GM23338 (cell line): ENCODE results near the gene NRF1. TPM values are rescaled to one million over a fixed set of nuclear protein-coding genes. Genes with fewer than 3 reads are reported as not detected.

Experiments used
- ATAC-seq: fragments of 200-7000 bp; cut with Tn5 transposase; 3 replicates; pipeline ENCODE4 v1.9.1; 2020
- DNase-seq: peaks from one replicate; pipeline ENCODE4 v3.0.0-alpha.2; 2015; ENCODE audit warnings: low spot score
- H2AFZ ChIP-seq: fragments of 200-600 bp; sonication (generic); 2 replicates; pipeline ENCODE4 v1.8.0; 2016; ENCODE audit warnings: antibody characterized with exemption, mild to moderate bottlenecking, moderate library complexity
- H3F3A ChIP-seq: fragments of 200-600 bp; sonication (generic); replicated peaks from 2 replicates; pipeline ENCODE4 v1.8.0; 2017; ENCODE audit warnings: antibody characterized with exemption, mixed run types, low read depth
- H3K27ac ChIP-seq: fragments of 200-600 bp; sonication (generic); 2 replicates; pipeline ENCODE4 v1.6.1; 2016; ENCODE audit warnings: low read depth
- H3K27me3 ChIP-seq: fragments of 200-600 bp; sonication (generic); 2 replicates; pipeline ENCODE4 v1.8.0; 2016; ENCODE audit warnings: mild to moderate bottlenecking, mixed run types, moderate library complexity; ENCODE audit not compliant: insufficient read depth
- H3K36me3 ChIP-seq: fragments of 200-600 bp; sonication (generic); 2 replicates; pipeline ENCODE4 v1.8.0; 2016; ENCODE audit warnings: mild to moderate bottlenecking; ENCODE audit not compliant: insufficient read depth
- H3K4me1 ChIP-seq: fragments of 200-600 bp; sonication (generic); 2 replicates; pipeline ENCODE4 v1.8.0; 2016; ENCODE audit warnings: mild to moderate bottlenecking, moderate library complexity; ENCODE audit not compliant: insufficient read depth
- H3K4me2 ChIP-seq: fragments of 200-600 bp; sonication (generic); 2 replicates; pipeline ENCODE4 v1.7.1; 2017; ENCODE audit warnings: mixed run types
- H3K4me3 ChIP-seq: fragments of 200-600 bp; sonication (generic); 2 replicates; pipeline ENCODE4 v1.6.1; 2016; ENCODE audit warnings: mixed run types
- H3K79me2 ChIP-seq: fragments of 200-600 bp; sonication (generic); replicated peaks from 2 replicates; pipeline ENCODE4 v1.8.0; 2017; ENCODE audit warnings: mild to moderate bottlenecking; ENCODE audit not compliant: insufficient read depth
- H3K9me2 ChIP-seq: fragments of 200-600 bp; sonication (generic); 2 replicates; pipeline ENCODE4 v1.8.0; 2017; ENCODE audit not compliant: insufficient read depth
- H4K20me1 ChIP-seq: fragments of 200-600 bp; sonication (generic); replicated peaks from 2 replicates; pipeline ENCODE4 v1.8.0; 2017; ENCODE audit warnings: mild to moderate bottlenecking; ENCODE audit not compliant: insufficient read depth
- H3K27ac Mint-ChIP-seq: 2 replicates; pipeline ENCODE4 v1.8.0; 2020; ENCODE audit warnings: inconsistent platforms, mild to moderate bottlenecking, moderate library complexity, mixed read lengths
- H3K27me3 Mint-ChIP-seq: 3 replicates; pipeline ENCODE4 v1.8.0; 2022; ENCODE audit warnings: low read depth, mild to moderate bottlenecking, moderate library complexity, mixed read lengths, inconsistent platforms; ENCODE audit not compliant: insufficient read depth, poor library complexity
- H3K36me3 Mint-ChIP-seq: 3 replicates; pipeline ENCODE4 v1.8.0; 2021; ENCODE audit warnings: low read depth, mild to moderate bottlenecking, inconsistent platforms, moderate library complexity, mixed read lengths
- H3K4me1 Mint-ChIP-seq: 3 replicates; pipeline ENCODE4 v1.8.0; 2020; ENCODE audit warnings: mild to moderate bottlenecking, inconsistent platforms, mixed read lengths
- H3K4me3 Mint-ChIP-seq: 3 replicates; pipeline ENCODE4 v1.8.0; 2021; ENCODE audit warnings: moderate library complexity, mild to moderate bottlenecking, inconsistent platforms, mixed read lengths
- H3K9me3 Mint-ChIP-seq: 3 replicates; pipeline ENCODE4 v1.8.0; 2020; ENCODE audit warnings: moderate library complexity, mild to moderate bottlenecking, inconsistent platforms, mixed read lengths
- CREB1 ChIP-seq: fragments of 250-450 bp; sonication (Bioruptor Pico); IDR thresholded peaks from 2 replicates; pipeline ENCODE4 v1.5.0; 2020; ENCODE audit warnings: low read depth, mild to moderate bottlenecking, moderate library complexity
- EZH2 ChIP-seq: fragments of 200-600 bp; sonication (generic); IDR thresholded peaks from one replicate; pipeline ENCODE4 v1.8.0; 2017; ENCODE audit warnings: antibody characterized with exemption, mild to moderate bottlenecking, low read depth; ENCODE audit not compliant: unreplicated experiment
- EZH2phosphoT487 ChIP-seq: fragments of 200-600 bp; sonication (generic); IDR thresholded peaks from one replicate; pipeline ENCODE4 v1.8.1; 2018; ENCODE audit warnings: antibody characterized with exemption; ENCODE audit not compliant: unreplicated experiment
- JUNB ChIP-seq: IDR thresholded peaks from one replicate; pipeline ENCODE4 v1.6.1; 2016; ENCODE audit warnings: antibody characterized with exemption; ENCODE audit not compliant: unreplicated experiment
- NANOG ChIP-seq: IDR thresholded peaks from 2 replicates; pipeline ENCODE4 v1.6.1; 2016; ENCODE audit warnings: antibody characterized with exemption, borderline replicate concordance
- POLR2AphosphoS5 ChIP-seq: IDR thresholded peaks from 2 replicates; pipeline ENCODE4 v1.6.1; 2016; ENCODE audit warnings: antibody characterized with exemption, low read depth
- ZNF114 ChIP-seq: fragments of 250-450 bp; sonication (Bioruptor Pico); IDR thresholded peaks from 2 replicates; pipeline ENCODE4 v1.5.0; 2020; ENCODE audit warnings: mild to moderate bottlenecking, moderate library complexity
- ZNF331 ChIP-seq: fragments of 250-450 bp; sonication (Bioruptor Pico); IDR thresholded peaks from 2 replicates; pipeline ENCODE4 v1.5.0; 2020; ENCODE audit warnings: low read depth, mild to moderate bottlenecking, moderate library complexity
- polyA plus RNA-seq: library from polyadenylated mRNA; unstranded; fragments of >200 nt; fragmentation: Nextera tagmentation; extraction: Ambion mirVana; gene quantifications from 2 replicates; pipeline ENCODE4 v1.2.1, GENCODE V29; 2016
- total RNA-seq: library from RNA; depleted of rRNA; stranded (reverse); fragments of >200 nt; shearing (Covaris generic); gene quantifications from 2 replicates; pipeline ENCODE4 v1.2.3, GENCODE V29; 2014
- TF ChIP-seq, protein P1 (sequence below): IDR thresholded peaks from one replicate; pipeline ENCODE4 v1.6.1; 2018; ENCODE audit warnings: antibody characterized with exemption; ENCODE audit not compliant: unreplicated experiment
- TF ChIP-seq, protein P2 (sequence below): fragments of 250-450 bp; sonication (Bioruptor Pico); IDR thresholded peaks from 2 replicates; pipeline ENCODE4 v1.5.0; 2020; ENCODE audit warnings: mild to moderate bottlenecking, moderate library complexity

Gene NRF1
- total and polyA plus RNA-seq, 2 experiments from 2014 or later, result 5.3 to 24.6 TPM

DNA sequence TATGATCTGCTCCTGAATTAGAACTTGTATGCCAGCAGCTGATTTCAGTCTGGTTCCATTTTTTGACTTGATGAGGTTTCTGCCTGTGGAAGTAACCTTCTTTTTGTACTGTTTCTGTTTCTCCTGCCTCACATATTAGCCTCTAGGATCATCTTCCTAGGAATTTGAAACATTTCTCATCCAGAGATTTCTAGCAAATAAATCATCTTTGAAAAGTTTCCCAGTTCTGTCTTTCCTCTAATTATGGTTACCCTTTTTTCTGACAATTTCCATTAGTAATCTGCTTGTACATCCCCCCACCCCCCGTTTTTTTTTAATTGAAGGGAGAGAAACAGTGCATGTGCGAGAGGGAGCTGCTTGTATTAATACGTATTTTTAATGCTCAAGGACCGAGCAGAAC lies 92.2 kb downstream of the NRF1 start:
- Histone ChIP-seq H3K4me1 (peaks cover 3% of the 10 kb centered on the region; the same call in 1 of the 2 replicates), H3K4me2 (no peak overlapping the region), H3F3A (no peaks in the 10 kb centered on the region), H2AFZ (no peak overlapping the region), H3K79me2 (no peaks in the 10 kb centered on the region), H3K27me3 (no peaks in the 10 kb centered on the region), H3K9me2 (no peaks in the 10 kb centered on the region), H3K27ac (no peak overlapping the region), H3K36me3 (0 out of 2 replicates have a peak, but pooled peaks cover 3% of the 10 kb centered on the region), H3K4me3 (no peak overlapping the region), H4K20me1 (peaks cover 3% of the 10 kb centered on the region; the same call in 1 of the 2 replicates)
- Mint-ChIP-seq H3K36me3 (peaks cover 5% of the 10 kb centered on the region), H3K27ac (no peak overlapping the region), H3K4me1 (peaks cover 5% of the 10 kb centered on the region), H3K9me3 (no peaks in the 10 kb centered on the region), H3K4me3 (no peak overlapping the region), H3K27me3 (peaks cover 9% of the 10 kb centered on the region)
- ATAC-seq (no peak), DNase-seq (no peak)
- TF ChIP-seq, protein P1, sequence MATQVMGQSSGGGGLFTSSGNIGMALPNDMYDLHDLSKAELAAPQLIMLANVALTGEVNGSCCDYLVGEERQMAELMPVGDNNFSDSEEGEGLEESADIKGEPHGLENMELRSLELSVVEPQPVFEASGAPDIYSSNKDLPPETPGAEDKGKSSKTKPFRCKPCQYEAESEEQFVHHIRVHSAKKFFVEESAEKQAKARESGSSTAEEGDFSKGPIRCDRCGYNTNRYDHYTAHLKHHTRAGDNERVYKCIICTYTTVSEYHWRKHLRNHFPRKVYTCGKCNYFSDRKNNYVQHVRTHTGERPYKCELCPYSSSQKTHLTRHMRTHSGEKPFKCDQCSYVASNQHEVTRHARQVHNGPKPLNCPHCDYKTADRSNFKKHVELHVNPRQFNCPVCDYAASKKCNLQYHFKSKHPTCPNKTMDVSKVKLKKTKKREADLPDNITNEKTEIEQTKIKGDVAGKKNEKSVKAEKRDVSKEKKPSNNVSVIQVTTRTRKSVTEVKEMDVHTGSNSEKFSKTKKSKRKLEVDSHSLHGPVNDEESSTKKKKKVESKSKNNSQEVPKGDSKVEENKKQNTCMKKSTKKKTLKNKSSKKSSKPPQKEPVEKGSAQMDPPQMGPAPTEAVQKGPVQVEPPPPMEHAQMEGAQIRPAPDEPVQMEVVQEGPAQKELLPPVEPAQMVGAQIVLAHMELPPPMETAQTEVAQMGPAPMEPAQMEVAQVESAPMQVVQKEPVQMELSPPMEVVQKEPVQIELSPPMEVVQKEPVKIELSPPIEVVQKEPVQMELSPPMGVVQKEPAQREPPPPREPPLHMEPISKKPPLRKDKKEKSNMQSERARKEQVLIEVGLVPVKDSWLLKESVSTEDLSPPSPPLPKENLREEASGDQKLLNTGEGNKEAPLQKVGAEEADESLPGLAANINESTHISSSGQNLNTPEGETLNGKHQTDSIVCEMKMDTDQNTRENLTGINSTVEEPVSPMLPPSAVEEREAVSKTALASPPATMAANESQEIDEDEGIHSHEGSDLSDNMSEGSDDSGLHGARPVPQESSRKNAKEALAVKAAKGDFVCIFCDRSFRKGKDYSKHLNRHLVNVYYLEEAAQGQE, result no peak
- TF ChIP-seq EZH2phosphoT487 (no peak), EZH2 (no peak), ZNF114 (no peak), ZNF331 (CRISPR knock-in tag) (no peak)

DNA sequence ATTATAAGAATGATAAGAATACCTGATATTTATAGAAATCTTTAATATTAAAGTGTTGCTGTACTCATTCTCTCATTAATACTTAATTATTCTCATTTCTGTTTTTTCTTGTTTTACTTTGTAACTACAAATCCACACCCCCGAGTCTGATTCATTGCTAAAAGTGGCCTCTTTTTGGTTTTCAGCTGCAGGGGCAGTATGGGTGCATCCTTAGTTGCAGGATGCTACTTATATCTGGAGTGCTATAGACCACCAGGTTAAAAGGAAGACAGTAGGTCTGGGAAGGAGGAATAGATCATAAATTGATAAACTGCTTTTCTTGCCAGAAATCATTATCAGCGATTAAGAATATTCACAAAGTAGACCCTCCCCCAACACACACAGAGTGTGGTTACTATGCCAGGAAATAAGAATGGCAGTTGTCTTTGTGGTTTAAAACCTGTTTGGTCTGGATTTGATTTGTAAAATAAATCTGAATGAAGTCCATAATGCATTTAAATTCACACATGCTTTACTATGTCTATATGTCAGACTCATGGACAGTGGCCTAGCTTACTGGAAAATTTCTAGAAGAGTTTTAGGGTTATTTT lies 96.5 kb downstream of the NRF1 start:
- Histone ChIP-seq H3K79me2 (no peaks in the 10 kb centered on the region), H2AFZ (no peak overlapping the region), H3K4me2 (no peak overlapping the region), H3F3A (no peaks in the 10 kb centered on the region), H4K20me1 (peaks cover 7% of the 10 kb centered on the region; the same call in 1 of the 2 replicates), H3K9me2 (no peaks in the 10 kb centered on the region), H3K27ac (no peak overlapping the region), H3K4me3 (no peak overlapping the region), H3K27me3 (no peaks in the 10 kb centered on the region), H3K36me3 (peaks cover 8% of the 10 kb centered on the region), H3K4me1 (no peaks in the 10 kb centered on the region)
- Mint-ChIP-seq H3K9me3 (no peaks in the 10 kb centered on the region), H3K36me3 (peaks cover 31% of the 10 kb centered on the region), H3K4me3 (no peak overlapping the region), H3K4me1 (no peaks in the 10 kb centered on the region), H3K27me3 (peaks cover 7% of the 10 kb centered on the region), H3K27ac (no peak overlapping the region)
- ATAC-seq, result no peak
- no peak for DNase-seq
- TF ChIP-seq ZNF114 (no peak), EZH2 (no peak), NANOG (no peak), JUNB (no peak), CREB1 (CRISPR knock-in tag) (no peak), POLR2AphosphoS5 (no peak)
- TF ChIP-seq, protein P2, sequence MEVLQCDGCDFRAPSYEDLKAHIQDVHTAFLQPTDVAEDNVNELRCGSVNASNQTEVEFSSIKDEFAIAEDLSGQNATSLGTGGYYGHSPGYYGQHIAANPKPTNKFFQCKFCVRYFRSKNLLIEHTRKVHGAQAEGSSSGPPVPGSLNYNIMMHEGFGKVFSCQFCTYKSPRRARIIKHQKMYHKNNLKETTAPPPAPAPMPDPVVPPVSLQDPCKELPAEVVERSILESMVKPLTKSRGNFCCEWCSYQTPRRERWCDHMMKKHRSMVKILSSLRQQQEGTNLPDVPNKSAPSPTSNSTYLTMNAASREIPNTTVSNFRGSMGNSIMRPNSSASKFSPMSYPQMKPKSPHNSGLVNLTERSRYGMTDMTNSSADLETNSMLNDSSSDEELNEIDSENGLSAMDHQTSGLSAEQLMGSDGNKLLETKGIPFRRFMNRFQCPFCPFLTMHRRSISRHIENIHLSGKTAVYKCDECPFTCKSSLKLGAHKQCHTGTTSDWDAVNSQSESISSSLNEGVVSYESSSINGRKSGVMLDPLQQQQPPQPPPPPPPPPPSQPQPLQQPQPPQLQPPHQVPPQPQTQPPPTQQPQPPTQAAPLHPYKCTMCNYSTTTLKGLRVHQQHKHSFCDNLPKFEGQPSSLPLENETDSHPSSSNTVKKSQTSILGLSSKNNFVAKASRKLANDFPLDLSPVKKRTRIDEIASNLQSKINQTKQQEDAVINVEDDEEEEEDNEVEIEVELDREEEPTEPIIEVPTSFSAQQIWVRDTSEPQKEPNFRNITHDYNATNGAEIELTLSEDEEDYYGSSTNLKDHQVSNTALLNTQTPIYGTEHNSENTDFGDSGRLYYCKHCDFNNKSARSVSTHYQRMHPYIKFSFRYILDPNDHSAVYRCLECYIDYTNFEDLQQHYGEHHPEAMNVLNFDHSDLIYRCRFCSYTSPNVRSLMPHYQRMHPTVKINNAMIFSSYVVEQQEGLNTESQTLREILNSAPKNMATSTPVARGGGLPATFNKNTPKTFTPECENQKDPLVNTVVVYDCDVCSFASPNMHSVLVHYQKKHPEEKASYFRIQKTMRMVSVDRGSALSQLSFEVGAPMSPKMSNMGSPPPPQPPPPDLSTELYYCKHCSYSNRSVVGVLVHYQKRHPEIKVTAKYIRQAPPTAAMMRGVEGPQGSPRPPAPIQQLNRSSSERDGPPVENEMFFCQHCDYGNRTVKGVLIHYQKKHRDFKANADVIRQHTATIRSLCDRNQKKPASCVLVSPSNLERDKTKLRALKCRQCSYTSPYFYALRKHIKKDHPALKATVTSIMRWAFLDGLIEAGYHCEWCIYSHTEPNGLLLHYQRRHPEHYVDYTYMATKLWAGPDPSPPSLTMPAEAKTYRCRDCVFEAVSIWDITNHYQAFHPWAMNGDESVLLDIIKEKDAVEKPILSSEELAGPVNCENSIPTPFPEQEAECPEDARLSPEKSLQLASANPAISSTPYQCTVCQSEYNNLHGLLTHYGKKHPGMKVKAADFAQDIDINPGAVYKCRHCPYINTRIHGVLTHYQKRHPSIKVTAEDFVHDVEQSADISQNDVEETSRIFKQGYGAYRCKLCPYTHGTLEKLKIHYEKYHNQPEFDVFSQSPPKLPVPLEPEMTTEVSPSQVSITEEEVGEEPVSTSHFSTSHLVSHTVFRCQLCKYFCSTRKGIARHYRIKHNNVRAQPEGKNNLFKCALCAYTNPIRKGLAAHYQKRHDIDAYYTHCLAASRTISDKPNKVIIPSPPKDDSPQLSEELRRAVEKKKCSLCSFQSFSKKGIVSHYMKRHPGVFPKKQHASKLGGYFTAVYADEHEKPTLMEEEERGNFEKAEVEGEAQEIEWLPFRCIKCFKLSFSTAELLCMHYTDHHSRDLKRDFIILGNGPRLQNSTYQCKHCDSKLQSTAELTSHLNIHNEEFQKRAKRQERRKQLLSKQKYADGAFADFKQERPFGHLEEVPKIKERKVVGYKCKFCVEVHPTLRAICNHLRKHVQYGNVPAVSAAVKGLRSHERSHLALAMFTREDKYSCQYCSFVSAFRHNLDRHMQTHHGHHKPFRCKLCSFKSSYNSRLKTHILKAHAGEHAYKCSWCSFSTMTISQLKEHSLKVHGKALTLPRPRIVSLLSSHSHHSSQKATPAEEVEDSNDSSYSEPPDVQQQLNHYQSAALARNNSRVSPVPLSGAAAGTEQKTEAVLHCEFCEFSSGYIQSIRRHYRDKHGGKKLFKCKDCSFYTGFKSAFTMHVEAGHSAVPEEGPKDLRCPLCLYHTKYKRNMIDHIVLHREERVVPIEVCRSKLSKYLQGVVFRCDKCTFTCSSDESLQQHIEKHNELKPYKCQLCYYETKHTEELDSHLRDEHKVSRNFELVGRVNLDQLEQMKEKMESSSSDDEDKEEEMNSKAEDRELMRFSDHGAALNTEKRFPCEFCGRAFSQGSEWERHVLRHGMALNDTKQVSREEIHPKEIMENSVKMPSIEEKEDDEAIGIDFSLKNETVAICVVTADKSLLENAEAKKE (CRISPR knock-in tag), result no peak
